CD4-positive, CD25-positive, alpha-beta regulatory T cell (primary cell): ENCODE measurements around the gene CIROP. TPM values are rescaled to one million over a fixed set of nuclear protein-coding genes. Genes with fewer than 3 reads are reported as not detected.
A peak's percentile ranks its signal among the peaks of the same experiment; 100 is the strongest.

Source experiments
- ATAC-seq, 2 donors: fragments of 150-1000 bp; cut with Tn5 transposase; one replicate each; pipeline ENCODE4 v1.10.0; 2021; ENCODE audit warnings: low read depth in 2 of 2, moderate number of reproducible peaks in 2 of 2, moderate library complexity in 1 of 2
- DNase-seq, 3 donors: peaks; one replicate each; pipeline versions ENCODE4 v3.0.0 to v3.0.0-alpha.2; 2012 to 2022; ENCODE audit warnings: mixed read lengths in 1 of 3
- H3K27ac ChIP-seq: one replicate; pipeline ENCODE4 v1.7.0; 2013; ENCODE audit warnings: mild to moderate bottlenecking, low read length; ENCODE audit not compliant: insufficient read depth, poor library complexity, severe bottlenecking
- H3K27me3 ChIP-seq: one replicate; pipeline ENCODE4 v1.7.0; 2013; ENCODE audit warnings: low read length; ENCODE audit not compliant: control insufficient read depth, insufficient read depth
- H3K36me3 ChIP-seq: one replicate; pipeline ENCODE4 v1.7.0; 2013; ENCODE audit warnings: mild to moderate bottlenecking, low read length, moderate library complexity; ENCODE audit not compliant: control insufficient read depth, insufficient read depth
- H3K4me1 ChIP-seq: 2 replicates; pipeline ENCODE4 v1.7.0; 2013; ENCODE audit warnings: mild to moderate bottlenecking, low read length; ENCODE audit not compliant: insufficient read depth, control insufficient read depth, poor library complexity, severe bottlenecking
- H3K4me3 ChIP-seq: one replicate; pipeline ENCODE4 v1.7.0; 2013; ENCODE audit warnings: low read depth, mild to moderate bottlenecking, low read length, moderate library complexity
- H3K9me3 ChIP-seq, 2 experiments: 1 replicate in 1 of 2; 2 replicates in 1 of 2; pipeline ENCODE4 v1.7.0; 2013; ENCODE audit warnings: low read length in 2 of 2, mild to moderate bottlenecking in 1 of 2, moderate library complexity in 1 of 2; ENCODE audit not compliant: control insufficient read depth in 2 of 2
- H3K27ac Mint-ChIP-seq, 3 donors: one replicate each; pipeline ENCODE4 v1.8.0; 2020 to 2022; ENCODE audit warnings: mild to moderate bottlenecking in 3 of 3, mixed read lengths in 3 of 3, moderate library complexity in 2 of 3
- H3K27me3 Mint-ChIP-seq: one replicate; pipeline ENCODE4 v1.8.0; 2022; ENCODE audit warnings: mild to moderate bottlenecking, mixed read lengths
- H3K36me3 Mint-ChIP-seq: one replicate; pipeline ENCODE4 v1.8.0; 2020; ENCODE audit warnings: mixed read lengths
- H3K4me1 Mint-ChIP-seq, 4 donors: one replicate each; pipeline ENCODE4 v1.8.0; 2020 to 2022; ENCODE audit warnings: mixed read lengths in 4 of 4, mild to moderate bottlenecking in 1 of 4
- H3K4me3 Mint-ChIP-seq, 4 donors: one replicate each; pipeline ENCODE4 v1.8.0; 2020 to 2022; ENCODE audit warnings: mild to moderate bottlenecking in 4 of 4, mixed read lengths in 4 of 4, moderate library complexity in 3 of 4
- H3K9me3 Mint-ChIP-seq, 7 donors: one replicate each; pipeline ENCODE4 v1.8.0; 2020 to 2022; ENCODE audit warnings: mixed read lengths in 7 of 7, mild to moderate bottlenecking in 3 of 7, moderate library complexity in 2 of 7
- polyA plus RNA-seq, 4 donors: library from polyadenylated mRNA; unstranded; fragments of 300-500 nt; fragmentation: Illumina TruSeq; gene quantifications; one replicate each; pipeline ENCODE4 v1.2.3, GENCODE V29; 2021
- total RNA-seq: library from RNA; stranded (reverse); gene quantifications from one replicate; pipeline ENCODE4 v1.2.3, GENCODE V29; 2022

CIROP gene
- total and polyA plus RNA-seq, 5 donors from 2014 or later: 0.23 TPM; not detected in 4

DNA sequence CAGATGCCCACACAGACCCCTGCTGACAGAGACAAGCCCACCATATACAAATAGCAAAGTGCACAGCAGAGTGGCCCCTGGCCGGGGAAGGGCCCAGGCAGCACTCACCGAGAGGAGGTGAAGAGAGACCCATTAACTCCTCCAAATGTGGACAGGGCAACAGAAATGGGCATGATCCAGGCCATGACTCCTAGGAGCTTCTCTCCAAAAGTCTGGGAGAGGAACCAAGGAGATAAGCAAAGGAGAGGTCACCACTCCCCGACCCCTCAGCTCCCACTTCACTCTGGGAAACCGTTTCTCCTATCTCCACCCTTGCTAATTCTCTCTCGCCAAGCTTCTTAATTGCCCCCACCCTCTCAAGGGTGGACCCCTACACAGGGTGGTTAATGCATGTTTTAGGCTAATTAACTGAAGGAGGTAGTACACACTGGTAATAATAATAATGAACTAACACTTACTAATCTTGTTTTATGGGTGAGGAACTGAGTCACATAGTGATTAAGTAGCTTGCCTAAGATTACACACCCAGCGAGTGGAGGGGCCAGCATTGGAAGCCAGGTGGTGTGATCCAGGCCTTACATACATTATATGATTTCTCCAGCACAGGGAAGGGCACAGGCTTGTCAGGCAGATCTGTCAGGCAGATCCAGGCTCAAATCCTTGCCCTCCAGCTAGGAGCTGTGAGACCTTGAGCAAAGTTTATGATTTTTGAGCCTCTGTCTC is 33.2 kb upstream of the CIROP start:
- Mint-ChIP-seq H3K4me1 (no peaks in the 10 kb centered on the region), H3K9me3 (no peaks in the 10 kb centered on the region), H3K36me3 (no peaks in the 10 kb centered on the region), H3K27me3 (peaks cover 5% of the 10 kb centered on the region), H3K27ac (no peak overlapping the region), H3K4me3 (no peak overlapping the region)
- H3K36me3 ChIP-seq: no peaks in the 10 kb centered on the region
- H3K4me3 ChIP-seq: no peak overlapping the region
- ATAC-seq (no peak), DNase-seq (no peak)
- peaks cover under 1% of the 10 kb centered on the region for H3K27me3 ChIP-seq
- no peak overlapping the region for H3K27ac ChIP-seq
- no peaks in the 10 kb centered on the region for H3K4me1 ChIP-seq
- no peaks in the 10 kb centered on the region for H3K9me3 ChIP-seq

DNA sequence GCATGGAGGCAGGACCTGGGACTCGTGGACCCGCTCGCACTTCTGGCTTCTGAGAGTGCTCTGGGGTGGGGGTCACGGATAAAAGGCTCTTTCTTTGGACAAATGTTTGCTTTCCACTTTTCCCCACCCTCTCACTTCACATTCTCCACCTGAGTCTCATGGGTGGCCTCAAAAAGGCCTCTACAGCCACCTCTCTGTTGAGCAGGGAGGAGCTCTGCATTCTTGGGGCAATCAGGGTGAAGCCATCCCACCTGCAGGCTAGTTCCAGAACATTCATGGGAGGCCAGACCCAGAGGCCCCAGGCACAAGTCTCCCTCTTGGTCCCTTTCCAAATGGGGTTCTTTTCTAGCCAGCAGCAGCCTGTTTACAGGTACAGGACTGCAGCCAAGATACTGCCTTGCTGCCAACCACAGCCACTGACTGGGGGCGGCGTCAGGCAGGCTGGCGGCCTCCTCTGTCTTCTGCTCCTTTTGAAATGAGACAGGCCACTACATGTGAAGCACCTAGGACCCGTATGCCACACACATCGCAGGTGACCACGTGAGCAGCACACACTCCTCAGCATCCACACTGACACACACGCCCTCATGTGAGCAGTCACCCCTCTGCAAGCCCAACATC is 32.5 kb upstream of the CIROP start:
- Mint-ChIP-seq H3K36me3 (no peaks in the 10 kb centered on the region), H3K4me3 (no peak overlapping the region), H3K27ac (no peak overlapping the region), H3K4me1 (no peaks in the 10 kb centered on the region), H3K9me3 (no peaks in the 10 kb centered on the region), H3K27me3 (peaks cover 5% of the 10 kb centered on the region)
- H3K9me3 ChIP-seq: no peaks in the 10 kb centered on the region
- H3K36me3 ChIP-seq: no peaks in the 10 kb centered on the region
- no peak overlapping the region for H3K4me3 ChIP-seq
- H3K27ac ChIP-seq: no peak overlapping the region
- ATAC-seq (no peak), DNase-seq (no peak)
- no peaks in the 10 kb centered on the region for H3K4me1 ChIP-seq
- no peaks in the 10 kb centered on the region for H3K27me3 ChIP-seq

DNA sequence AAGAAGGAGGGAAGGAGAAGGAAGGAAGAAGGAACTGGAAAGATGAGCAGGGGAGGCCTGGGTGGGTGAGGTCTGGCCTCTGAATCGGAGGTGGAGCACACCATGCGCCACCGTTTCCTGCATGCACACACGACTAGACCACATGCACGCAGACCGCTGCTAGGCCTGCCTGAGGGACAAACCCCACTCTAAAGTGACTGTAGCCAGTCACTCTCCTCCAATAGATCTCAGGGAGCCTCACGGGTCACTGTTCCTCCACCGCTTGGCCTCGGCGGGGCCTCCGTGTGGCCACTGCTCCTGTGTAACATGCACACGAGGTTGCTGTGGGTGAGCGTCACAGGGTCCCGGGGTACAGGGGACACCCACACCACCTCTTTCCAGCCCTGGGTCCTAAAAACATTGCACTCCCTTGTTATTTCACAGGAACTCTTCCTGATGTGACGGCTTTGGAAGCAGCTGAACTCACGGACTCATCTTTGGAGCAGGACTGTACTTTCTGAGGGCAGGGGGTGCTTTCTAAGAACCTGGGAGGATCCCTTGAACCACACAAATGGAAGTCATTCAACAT is 31.9 kb upstream of the CIROP start:
- H3K4me1 ChIP-seq: no peaks in the 10 kb centered on the region
- H3K27ac Mint-ChIP-seq: no peak overlapping the region

GRCh38 chr14:23132970-23133369 is 28.2 kb upstream of the CIROP start:
- DNase-seq: no peak
- no peaks in the 10 kb centered on the region for H3K36me3 ChIP-seq
- peaks cover 12% of the 10 kb centered on the region for H3K27me3 Mint-ChIP-seq
- no peak overlapping the region for H3K27ac ChIP-seq
- ATAC-seq: no peak
- H3K4me1 ChIP-seq: no peaks in the 10 kb centered on the region
- no peaks in the 10 kb centered on the region for H3K36me3 Mint-ChIP-seq
- no peak overlapping the region for H3K27ac Mint-ChIP-seq
- peaks cover 2% of the 10 kb centered on the region for H3K27me3 ChIP-seq
- H3K9me3 Mint-ChIP-seq: no peaks in the 10 kb centered on the region
- H3K4me1 Mint-ChIP-seq: peaks cover 0 to 6% (median 2%) of the 10 kb centered on the region in 4 donors
- no peaks in the 10 kb centered on the region for H3K9me3 ChIP-seq
- H3K4me3 Mint-ChIP-seq: no peak overlapping the region
- no peak overlapping the region for H3K4me3 ChIP-seq

More for the DNA sequence above, 31.9 kb upstream of the CIROP start:
- Histone ChIP-seq H3K27ac (no peak overlapping the region), H3K36me3 (no peaks in the 10 kb centered on the region), H3K4me3 (no peak overlapping the region), H3K9me3 (no peaks in the 10 kb centered on the region), H3K27me3 (no peaks in the 10 kb centered on the region)
- no peak overlapping the region for H3K4me3 Mint-ChIP-seq
- no peak for DNase-seq
- no peak for ATAC-seq
- H3K36me3 Mint-ChIP-seq: no peaks in the 10 kb centered on the region
- no peaks in the 10 kb centered on the region for H3K9me3 Mint-ChIP-seq
- no peaks in the 10 kb centered on the region for H3K27me3 Mint-ChIP-seq
- no peaks in the 10 kb centered on the region for H3K4me1 Mint-ChIP-seq

DNA sequence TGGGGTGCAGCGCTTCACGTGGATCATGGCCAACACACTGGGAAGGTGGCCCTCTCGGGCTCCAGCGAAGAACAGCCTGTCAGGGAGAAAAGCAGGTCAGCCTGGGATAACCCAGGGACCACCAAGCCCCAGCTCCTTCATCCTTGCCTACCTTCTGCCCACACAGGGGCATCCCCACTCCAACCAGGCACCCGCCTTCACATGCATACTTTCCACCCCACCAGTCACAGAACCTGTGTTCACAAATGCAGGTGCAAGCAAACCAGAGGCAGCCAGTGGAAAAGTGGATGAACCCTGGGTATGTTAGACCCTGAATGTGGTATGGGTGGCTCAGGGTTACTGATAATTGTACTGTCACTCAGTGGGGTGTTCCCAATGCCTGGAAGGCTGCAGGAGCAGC is 26.7 kb upstream of the CIROP start:
- H3K27me3 Mint-ChIP-seq: peaks cover 12% of the 10 kb centered on the region
- H3K4me3 Mint-ChIP-seq: no peak overlapping the region
- no peaks in the 10 kb centered on the region for H3K4me1 ChIP-seq
- peaks cover 0 to 7% (median 3%) of the 10 kb centered on the region in 4 donors for H3K4me1 Mint-ChIP-seq
- H3K9me3 Mint-ChIP-seq: no peaks in the 10 kb centered on the region
- no peak overlapping the region for H3K27ac ChIP-seq
- ATAC-seq: no peak
- H3K9me3 ChIP-seq: no peaks in the 10 kb centered on the region
- no peak overlapping the region for H3K4me3 ChIP-seq
- no peaks in the 10 kb centered on the region for H3K36me3 Mint-ChIP-seq
- no peak overlapping the region for H3K27ac Mint-ChIP-seq
- peaks cover 2% of the 10 kb centered on the region for H3K27me3 ChIP-seq
- no peak for DNase-seq
- no peaks in the 10 kb centered on the region for H3K36me3 ChIP-seq

- Histone ChIP-seq H3K36me3 (no peaks in the 10 kb centered on the region), H3K4me3 (no peak overlapping the region), H3K27ac (no peak overlapping the region), H3K27me3 (peaks cover 2% of the 10 kb centered on the region), H3K9me3 (no peaks in the 10 kb centered on the region), H3K4me1 (no peaks in the 10 kb centered on the region)
- no peaks in the 10 kb centered on the region for H3K36me3 Mint-ChIP-seq
- ATAC-seq (no peak), DNase-seq (no peak)
- no peaks in the 10 kb centered on the region for H3K9me3 Mint-ChIP-seq
- H3K27me3 Mint-ChIP-seq: peaks cover 12% of the 10 kb centered on the region
- no peak overlapping the region for H3K27ac Mint-ChIP-seq
- H3K4me1 Mint-ChIP-seq: peaks cover 0 to 7% (median 3%) of the 10 kb centered on the region in 4 donors
- no peak overlapping the region for H3K4me3 Mint-ChIP-seq
Measured at GRCh38 chr14:23130871-23131270, 26.1 kb upstream of the CIROP start.

- Mint-ChIP-seq H3K27ac (peak overlapping the region in 1 of 3 donors; percentile 29), H3K4me1 (peaks cover 0 to 7% (median 3%) of the 10 kb centered on the region in 4 donors), H3K36me3 (no peaks in the 10 kb centered on the region), H3K9me3 (no peaks in the 10 kb centered on the region), H3K27me3 (peaks cover 12% of the 10 kb centered on the region), H3K4me3 (no peak overlapping the region)
- H3K36me3 ChIP-seq: no peaks in the 10 kb centered on the region
- no peak overlapping the region for H3K4me3 ChIP-seq
- H3K27ac ChIP-seq: no peak overlapping the region
- no peak for ATAC-seq
- H3K27me3 ChIP-seq: peaks cover 2% of the 10 kb centered on the region
- DNase-seq: no peak
- H3K4me1 ChIP-seq: no peaks in the 10 kb centered on the region
- H3K9me3 ChIP-seq: no peaks in the 10 kb centered on the region
Measured at GRCh38 chr14:23129759-23130316, 25.0 kb upstream of the CIROP start.
